Uterus (tissue), 2 donors: Measurements from ENCODE around the gene UBL3.

Experiments
- CTCF ChIP-seq, 4 experiments: fragments of 200-600 bp in 2 of 4; fragments of 450-650 bp in 2 of 4; sonication (generic) in 2 of 4; IDR thresholded peaks; one replicate each; pipeline ENCODE4 v1.5.1; 2016 to 2019; ENCODE audit warnings: antibody characterized with exemption in 4 of 4, mild to moderate bottlenecking in 2 of 4, moderate library complexity in 1 of 4
- POLR2A ChIP-seq, 2 donors: fragments of 450-650 bp; IDR thresholded peaks; one replicate each; pipeline ENCODE4 v1.6.1; 2016; ENCODE audit warnings: antibody characterized with exemption in 2 of 2, mild to moderate bottlenecking in 1 of 2, moderate library complexity in 1 of 2

DNA sequence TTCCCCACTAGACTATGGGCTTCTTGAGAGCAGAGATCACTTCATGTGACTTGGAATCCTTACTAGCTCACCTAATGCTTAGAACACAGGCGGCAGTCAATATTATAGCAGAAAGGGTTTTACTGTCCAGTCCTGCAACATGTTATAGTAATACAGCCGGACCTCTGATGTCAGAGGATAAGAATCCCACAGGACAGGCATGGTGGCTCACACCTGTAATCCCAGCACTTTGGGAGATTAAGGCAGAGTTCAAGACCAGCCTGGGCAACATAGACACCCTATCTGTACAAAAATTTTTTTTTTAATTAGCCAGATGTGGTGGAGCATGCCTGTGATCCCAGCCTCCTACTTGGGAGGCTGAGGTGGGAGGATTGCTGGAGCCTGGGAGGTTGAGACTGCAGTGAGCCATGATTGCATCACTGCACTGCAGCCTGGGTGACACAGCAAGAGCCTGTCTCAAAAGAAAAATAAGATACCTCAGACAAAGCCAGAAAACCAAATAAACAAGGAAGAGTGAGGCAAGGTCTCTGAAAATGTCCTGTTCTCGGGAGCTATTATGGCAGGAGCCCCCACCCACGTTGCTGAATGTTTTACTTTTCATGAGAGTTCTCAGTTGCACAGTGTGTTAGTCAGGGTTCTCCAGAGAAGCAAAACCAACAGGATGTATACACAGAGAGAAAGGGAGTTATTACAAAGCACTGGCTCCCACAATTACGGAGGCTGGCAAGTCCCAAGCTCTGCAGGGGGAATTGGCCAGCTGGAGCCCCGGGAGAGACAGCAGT, 100.8 kb downstream of the UBL3 start:
- TF ChIP-seq POLR2A (IDR thresholded peaks at IDR 0.05) (no peak), CTCF (IDR thresholded peaks at IDR 0.05) (no peak)
